Activated effector memory CD4-positive, alpha-beta T cell treated with anti-CD3 and anti-CD28 coated beads, Interleukin-2, amount 50 U/mL, for 16 hours (primary cell): ENCODE measurements around the gene BCS1L.

ENCODE experiments used
- DNase-seq: peaks from one replicate; pipeline ENCODE4 v3.0.0-alpha.2; 2020

BCS1L gene

GRCh38 chr2:218659258-218659987 lies at the start of gene BCS1L, which contains the start of gene ZNF142:
TSS of gene BCS1L (plus strand) at chr2:218659683. CDS start at chr2:218660988, 1,305 bp downstream.
TSS of gene ZNF142 (minus strand) at chr2:218659623. CDS start at chr2:218656429, 3,194 bp downstream.
- peak; percentile 97 for DNase-seq

GRCh38 chr2:218615868-218616315 lies 43.6 kb upstream of the BCS1L start:
- DNase-seq, result no peak

- no peak for DNase-seq
Observed at GRCh38 chr2:218618102-218618860, 41.2 kb upstream of the BCS1L start.

GRCh38 chr2:218621007-218621406 lies 38.5 kb upstream of the BCS1L start:
- no peak for DNase-seq

GRCh38 chr2:218622606-218623365 lies 36.7 kb upstream of the BCS1L start:
- no peak for DNase-seq

- DNase-seq, result no peak
Observed at GRCh38 chr2:218623366-218623705, 36.1 kb upstream of the BCS1L start.

GRCh38 chr2:218626369-218626768 lies 33.1 kb upstream of the BCS1L start:
- no peak for DNase-seq

GRCh38 chr2:218627939-218628338 lies 31.5 kb upstream of the BCS1L start:
- no peak for DNase-seq

- no peak for DNase-seq
Observed at GRCh38 chr2:218631837-218632236, 27.6 kb upstream of the BCS1L start.

- no peak for DNase-seq
Observed at GRCh38 chr2:218635719-218636118, 23.8 kb upstream of the BCS1L start.

- DNase-seq, result no peak
Observed at GRCh38 chr2:218638372-218638771, 21.1 kb upstream of the BCS1L start.

GRCh38 chr2:218642121-218642656 lies 17.3 kb upstream of the BCS1L start:
- no peak for DNase-seq

GRCh38 chr2:218642786-218643185 lies 16.7 kb upstream of the BCS1L start:
- DNase-seq, result no peak

- DNase-seq, result no peak
Observed at GRCh38 chr2:218643751-218644310, 15.7 kb upstream of the BCS1L start.

- DNase-seq, result no peak
Observed at GRCh38 chr2:218644721-218645120, 14.8 kb upstream of the BCS1L start.

GRCh38 chr2:218645126-218645525 lies 14.4 kb upstream of the BCS1L start:
- DNase-seq, result no peak

GRCh38 chr2:218648088-218648786 lies 11.2 kb upstream of the BCS1L start:
- DNase-seq, result peak; percentile 80

- DNase-seq, result no peak
Observed at GRCh38 chr2:218648787-218649100, 10.7 kb upstream of the BCS1L start.

GRCh38 chr2:218655751-218656150 lies 3.7 kb upstream of the BCS1L start:
- DNase-seq, result no peak

- peak; percentile 82 for DNase-seq
Observed at GRCh38 chr2:218658671-218659257, 719 bp upstream of the BCS1L start.

GRCh38 chr2:218659988-218660358 lies 490 bp downstream of the BCS1L start:
- no peak for DNase-seq

GRCh38 chr2:218662377-218662776 lies 2.9 kb downstream of the BCS1L start:
- DNase-seq, result no peak
